SH-SY5Y (cell line): ENCODE measurements around the gene MTUS2.

Experiments used
- GATA2 ChIP-seq: IDR thresholded peaks from 2 replicates; pipeline ENCODE4 v1.6.1; 2011; ENCODE audit warnings: mild to moderate bottlenecking, low read depth, low read length
- GATA3 ChIP-seq: IDR thresholded peaks from 2 replicates; pipeline ENCODE4 v1.6.1; 2011; ENCODE audit warnings: low read depth, mild to moderate bottlenecking, low read length, moderate library complexity

DNA sequence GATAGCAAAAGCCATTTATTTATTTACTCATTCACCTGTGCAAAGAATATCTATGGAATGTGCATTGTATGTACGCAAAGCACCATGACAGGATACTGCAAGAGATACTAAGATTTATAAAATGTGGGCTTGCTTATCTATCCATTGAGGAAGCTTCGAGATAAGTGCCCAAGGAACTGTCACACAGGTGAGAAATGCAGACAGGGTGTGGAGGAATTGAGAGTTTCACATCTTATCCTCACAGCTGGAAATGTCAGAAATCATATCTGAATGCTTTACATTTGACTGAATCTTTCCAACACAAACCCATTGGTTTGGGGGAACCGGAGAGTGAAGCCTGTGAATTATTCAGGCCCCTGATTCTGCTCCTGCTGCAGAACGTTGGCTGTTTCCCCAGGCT lies 662.4 kb downstream of the MTUS2 start:
- TF ChIP-seq GATA3 = no peak
- no peak for TF ChIP-seq GATA2
